ENCODE data around the gene G0S2. TPM values are rescaled to one million over a fixed set of nuclear protein-coding genes. Genes with fewer than 3 reads are reported as not detected.

Gene G0S2
- total and polyA plus RNA-seq, 8 donors, result 10.6 to 89.1 (median 36.7) TPM

DNA sequence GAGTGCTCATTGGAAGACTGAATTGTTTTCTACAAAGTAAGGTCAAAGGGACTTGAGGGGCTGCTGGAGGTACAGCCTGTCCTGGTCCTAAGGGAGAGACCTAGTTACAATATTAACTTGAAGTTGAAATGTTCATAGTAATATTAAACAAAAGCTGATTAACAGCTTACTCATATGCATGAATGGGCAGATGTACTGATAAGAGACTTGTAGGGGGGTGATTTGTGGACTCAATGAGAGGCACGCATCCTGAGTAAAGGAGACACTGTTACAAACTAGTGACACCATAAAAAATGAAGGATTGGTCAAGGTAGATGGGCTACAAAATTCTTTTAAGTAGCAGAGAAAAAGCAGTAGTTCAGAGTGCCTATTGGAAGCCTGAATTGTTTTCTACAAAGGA is 32.1 kb downstream of the G0S2 start:
- Histone ChIP-seq H3K9me3 (no peaks in the 10 kb centered on the region), H3K27me3 (peaks cover 0 to 3% of the 10 kb centered on the region in 2 donors), H3K27ac (no peak overlapping the region), H3K4me1 (peaks cover 0 to 9% of the 10 kb centered on the region in 2 donors), H3K36me3 (no peaks in the 10 kb centered on the region), H3K4me3 (no peak overlapping the region)
- intact Hi-C loops (cut with DNase I), result no loop called here
- TF ChIP-seq, protein P1, sequence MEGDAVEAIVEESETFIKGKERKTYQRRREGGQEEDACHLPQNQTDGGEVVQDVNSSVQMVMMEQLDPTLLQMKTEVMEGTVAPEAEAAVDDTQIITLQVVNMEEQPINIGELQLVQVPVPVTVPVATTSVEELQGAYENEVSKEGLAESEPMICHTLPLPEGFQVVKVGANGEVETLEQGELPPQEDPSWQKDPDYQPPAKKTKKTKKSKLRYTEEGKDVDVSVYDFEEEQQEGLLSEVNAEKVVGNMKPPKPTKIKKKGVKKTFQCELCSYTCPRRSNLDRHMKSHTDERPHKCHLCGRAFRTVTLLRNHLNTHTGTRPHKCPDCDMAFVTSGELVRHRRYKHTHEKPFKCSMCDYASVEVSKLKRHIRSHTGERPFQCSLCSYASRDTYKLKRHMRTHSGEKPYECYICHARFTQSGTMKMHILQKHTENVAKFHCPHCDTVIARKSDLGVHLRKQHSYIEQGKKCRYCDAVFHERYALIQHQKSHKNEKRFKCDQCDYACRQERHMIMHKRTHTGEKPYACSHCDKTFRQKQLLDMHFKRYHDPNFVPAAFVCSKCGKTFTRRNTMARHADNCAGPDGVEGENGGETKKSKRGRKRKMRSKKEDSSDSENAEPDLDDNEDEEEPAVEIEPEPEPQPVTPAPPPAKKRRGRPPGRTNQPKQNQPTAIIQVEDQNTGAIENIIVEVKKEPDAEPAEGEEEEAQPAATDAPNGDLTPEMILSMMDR (IDR thresholded peaks at IDR 0.05), result no peak
- ATAC-seq (no peak), DNase-seq (no peak)

DNA sequence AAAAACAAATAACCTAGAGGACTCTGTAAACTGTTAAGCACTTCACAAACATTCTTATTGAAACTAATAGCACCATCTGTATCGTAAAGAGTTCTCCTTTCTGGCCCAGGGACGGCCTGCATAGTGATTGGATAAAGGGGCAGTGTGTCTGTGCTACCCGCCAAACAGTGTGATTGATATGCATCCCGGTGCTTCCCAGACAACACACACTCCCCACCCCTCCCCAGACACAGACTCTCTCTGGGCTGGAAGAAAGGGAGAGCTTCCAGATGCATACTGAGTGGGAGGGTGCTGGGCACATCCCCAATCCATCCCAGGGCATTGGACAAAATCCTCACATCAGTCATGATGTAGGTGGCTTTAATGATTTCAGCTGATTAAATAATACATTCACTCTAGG is 33.1 kb downstream of the G0S2 start:
- H3K36me3 ChIP-seq, result no peaks in the 10 kb centered on the region
- no peak for DNase-seq
- no peak overlapping the region for H3K4me3 ChIP-seq
- H3K27me3 ChIP-seq, result peaks cover 0 to 3% of the 10 kb centered on the region in 2 donors
- ATAC-seq, result no peak
- H3K27ac ChIP-seq, result no peak overlapping the region
- H3K4me1 ChIP-seq, result peaks cover 0 to 9% of the 10 kb centered on the region in 2 donors
- TF ChIP-seq, protein P1 (IDR thresholded peaks at IDR 0.05), result no peak
- intact Hi-C loops (cut with DNase I), result no loop called here
- H3K9me3 ChIP-seq, result no peaks in the 10 kb centered on the region

DNA sequence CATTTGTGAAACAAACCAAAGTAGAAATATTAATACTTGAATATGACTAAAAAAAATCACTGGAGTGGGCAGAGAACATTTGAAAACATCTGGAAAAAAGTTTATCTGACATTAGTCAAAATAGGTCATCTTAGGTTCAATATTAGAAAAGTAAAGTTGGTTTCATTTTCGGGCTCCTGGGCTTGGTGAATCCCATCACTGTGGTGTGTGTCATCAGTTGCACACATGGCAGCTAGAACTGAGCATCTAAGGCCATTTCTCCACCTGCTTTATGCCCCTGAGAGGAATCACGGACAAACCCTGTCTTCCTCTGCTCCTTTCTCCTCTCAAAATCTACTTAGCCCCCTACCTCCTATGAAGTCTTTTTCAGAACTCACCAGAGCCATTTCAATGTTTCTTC is 34.9 kb downstream of the G0S2 start:
- H3K27ac ChIP-seq, result no peak overlapping the region
- H3K27me3 ChIP-seq, result no peaks in the 10 kb centered on the region
- TF ChIP-seq, protein P1 (IDR thresholded peaks at IDR 0.05), result no peak
- H3K4me1 ChIP-seq, result no peaks in the 10 kb centered on the region
- no peak for ATAC-seq
- H3K36me3 ChIP-seq, result no peaks in the 10 kb centered on the region
- intact Hi-C loops (cut with DNase I), result no loop called here
- no peak overlapping the region for H3K4me3 ChIP-seq
- H3K9me3 ChIP-seq, result no peaks in the 10 kb centered on the region
- DNase-seq, result no peak

DNA sequence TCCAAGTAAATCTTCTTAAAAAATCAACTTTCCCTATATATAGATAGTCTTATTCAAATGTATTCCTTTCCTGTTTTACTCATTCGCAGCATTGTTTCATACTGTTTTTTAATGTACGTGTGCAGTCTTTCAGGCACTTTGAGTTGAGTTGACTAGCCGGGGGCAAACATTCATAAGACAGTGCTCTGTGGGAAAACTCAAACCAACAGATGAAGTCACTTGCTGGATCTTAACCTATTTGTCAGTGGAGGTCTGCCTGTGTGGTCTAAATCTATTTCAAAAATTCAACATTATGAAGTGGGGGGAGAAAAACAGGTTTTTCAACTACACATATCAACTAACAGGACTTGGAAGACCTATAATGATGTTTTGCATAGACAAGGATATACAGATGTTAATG is 35.6 kb downstream of the G0S2 start:
- intact Hi-C loops (cut with DNase I), result no loop called here
- Histone ChIP-seq H3K27me3 (no peaks in the 10 kb centered on the region), H3K27ac (no peak overlapping the region), H3K9me3 (no peaks in the 10 kb centered on the region), H3K4me3 (no peak overlapping the region), H3K4me1 (no peaks in the 10 kb centered on the region), H3K36me3 (no peaks in the 10 kb centered on the region)
- ATAC-seq (no peak), DNase-seq (no peak)
- TF ChIP-seq, protein P1 (IDR thresholded peaks at IDR 0.05), result no peak

DNA sequence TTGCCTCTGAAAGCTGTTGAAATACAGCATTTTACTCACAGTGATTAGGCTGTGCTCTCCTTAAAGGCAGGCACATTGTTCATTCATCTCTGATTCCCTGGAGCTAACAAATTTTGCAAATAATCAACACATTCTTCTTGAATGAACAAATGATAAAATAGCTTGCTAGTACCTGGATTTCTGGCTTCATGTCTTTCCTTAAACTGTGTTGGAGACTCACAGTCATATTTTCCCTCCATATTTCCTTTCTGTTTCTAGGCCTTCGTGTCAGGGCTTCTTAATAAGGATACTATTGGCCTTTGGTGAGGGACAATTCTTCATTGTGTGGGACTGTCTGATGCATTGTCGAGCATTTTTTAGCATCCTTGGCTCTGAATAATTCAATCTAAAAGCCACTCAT is 39.1 kb downstream of the G0S2 start:
- Histone ChIP-seq H3K4me1 (no peaks in the 10 kb centered on the region), H3K27ac (no peak overlapping the region), H3K9me3 (no peaks in the 10 kb centered on the region), H3K27me3 (no peaks in the 10 kb centered on the region), H3K36me3 (no peaks in the 10 kb centered on the region), H3K4me3 (no peak overlapping the region)
- no peak for DNase-seq
- TF ChIP-seq, protein P1 (IDR thresholded peaks at IDR 0.05), result no peak
- intact Hi-C loops (cut with DNase I), result no loop called here
- ATAC-seq, result no peak
